ENCODE results near the gene MAGEB1. TPM values are rescaled to one million over a fixed set of nuclear protein-coding genes. Genes with fewer than 3 reads are reported as not detected.

MAGEB1 gene
- polyA plus RNA-seq, 4 donors, result not detected

DNA sequence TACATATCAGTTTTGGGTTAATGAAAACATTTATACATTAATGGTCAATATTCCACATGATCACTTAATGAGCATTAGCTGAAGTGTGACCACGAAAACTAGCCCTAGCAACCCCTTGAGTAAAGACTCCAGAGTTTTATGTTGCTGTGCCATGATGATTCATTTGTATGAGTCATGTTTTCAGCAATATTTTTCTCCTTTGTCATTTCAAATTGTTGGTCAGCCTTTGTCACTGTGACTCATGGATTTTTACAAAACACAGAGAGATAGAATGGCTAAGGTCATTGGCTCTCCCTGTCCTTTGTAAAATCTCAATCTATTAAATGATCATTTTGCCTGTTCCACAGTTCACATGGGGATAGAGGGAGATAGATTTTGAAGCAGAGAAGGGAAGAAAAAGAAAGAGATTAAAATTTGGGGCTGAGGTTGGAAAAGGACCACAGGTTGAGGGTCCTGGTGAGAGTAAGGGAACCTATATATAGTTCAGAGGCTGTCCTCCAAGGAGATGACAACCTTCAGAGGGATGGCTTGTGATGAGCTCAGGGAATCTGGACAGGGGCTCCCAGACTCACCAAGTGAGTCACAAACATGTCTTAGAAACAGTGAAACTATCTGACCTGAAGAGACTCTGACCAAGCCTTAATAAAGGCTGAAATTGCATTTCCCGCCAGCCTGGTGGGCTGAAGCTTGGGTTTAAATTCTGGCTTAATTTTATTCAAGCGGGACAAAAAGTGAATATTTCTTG lies 36.7 kb downstream of the MAGEB1 start:
- DNase-seq (ENCODE audit: low read depth in 4 of 4, low spot score in 3 of 4), result no peak

DNA sequence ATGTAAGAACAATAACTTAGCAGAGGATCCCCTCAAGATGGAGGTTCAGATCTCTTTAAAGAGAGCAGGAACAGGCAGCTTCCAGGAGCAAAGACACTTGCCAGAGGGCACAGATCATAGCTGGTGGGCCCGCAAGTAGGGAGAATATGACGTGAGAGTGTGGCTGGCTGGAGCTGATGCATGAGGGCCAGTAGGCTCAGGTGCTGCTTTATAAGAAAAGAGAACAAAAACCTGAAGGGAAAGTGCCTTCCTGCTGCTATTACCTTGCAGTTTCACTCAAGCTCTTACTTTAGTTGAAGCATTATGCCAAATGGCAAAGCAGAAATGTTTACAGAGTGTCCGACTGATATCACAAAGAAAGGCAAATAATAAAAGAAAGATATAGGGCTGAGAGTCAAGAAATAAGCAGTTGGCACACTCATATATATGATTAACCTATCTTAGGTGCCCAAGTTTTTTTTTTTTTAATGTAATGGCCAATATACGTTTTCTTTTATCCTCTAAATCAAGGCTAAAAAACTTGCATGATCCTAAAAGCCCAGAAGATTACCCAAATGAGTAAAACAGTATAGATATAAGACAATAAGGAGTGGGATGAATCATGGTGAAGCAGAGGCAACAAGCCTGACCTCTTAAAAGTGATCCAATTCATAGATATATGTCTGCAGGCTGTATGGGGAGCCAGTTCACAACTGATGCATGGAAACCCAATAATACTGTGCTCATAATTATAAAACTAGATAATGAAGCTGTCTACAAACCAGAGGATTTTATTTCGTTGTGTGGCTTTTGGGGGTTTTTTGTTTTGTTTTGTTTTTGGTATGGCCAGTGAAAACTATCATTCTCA lies 49.7 kb downstream of the MAGEB1 start:
- no peak for DNase-seq (ENCODE audit: low read depth in 4 of 4, low spot score in 3 of 4)

DNA sequence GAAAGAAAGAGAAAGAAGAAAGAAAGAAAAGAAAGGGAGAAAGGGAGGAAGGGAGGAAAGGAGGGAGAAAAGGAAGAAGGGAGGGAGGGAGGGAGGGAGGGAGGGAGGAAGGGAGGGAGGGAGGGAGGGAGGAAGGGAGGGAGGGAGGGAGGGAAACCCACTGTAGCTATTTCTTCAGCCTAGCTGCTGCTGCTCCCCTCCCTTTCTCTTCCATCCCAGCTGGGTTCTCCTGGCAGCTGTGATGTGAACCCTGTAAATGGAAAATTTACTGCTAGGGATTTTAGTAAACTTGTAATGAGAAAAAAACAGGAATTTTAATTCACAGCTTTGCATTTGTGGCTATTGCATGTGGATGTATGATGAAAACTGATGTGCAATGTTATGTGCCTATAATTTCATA lies 54.3 kb downstream of the MAGEB1 start:
- DNase-seq (ENCODE audit: low read depth in 4 of 4, low spot score in 3 of 4), result no peak

Other genes starting within 250 kb of the MAGEB1 start
- gene MAGEB2, start 31.6 kb upstream of the MAGEB1 start, polyA plus RNA-seq (ENCODE audit: insufficient read length in 4 of 4), result not detected
- gene MAGEB3, start 16.5 kb upstream of the MAGEB1 start, polyA plus RNA-seq (ENCODE audit: insufficient read length in 4 of 4), result not detected
- gene MAGEB4, start 5.1 kb upstream of the MAGEB1 start, polyA plus RNA-seq (ENCODE audit: insufficient read length in 4 of 4), result not detected
- gene NR0B1, start 62.2 kb downstream of the MAGEB1 start, polyA plus RNA-seq (ENCODE audit: insufficient read length in 4 of 4), result under 1 TPM in 2 of 4 donors, not detected in 2; 0.16 to 0.32 TPM

All from left renal pelvis (tissue), 4 donors.